Epithelial cell of esophagus (primary cell): Measurements from ENCODE around the gene DNAJB4.

Experiments
- DNase-seq: peaks from one replicate; pipeline ENCODE4 v3.0.0; 2010; ENCODE audit warnings: low read depth
- H3K4me3 ChIP-seq: 2 replicates; pipeline ENCODE4 v1.5.1; 2011; ENCODE audit warnings: mild to moderate bottlenecking, low read length, control low read depth
- TF ChIP-seq, protein P1 (sequence below): IDR thresholded peaks from 2 replicates; pipeline ENCODE4 v1.5.1; 2011; ENCODE audit warnings: low read depth, mild to moderate bottlenecking, low read length, control low read depth, inconsistent platforms; ENCODE audit not compliant: insufficient read depth; ENCODE audit errors: missing control alignments

DNAJB4 gene

GRCh38 chr1:78005448-78005722 is 646 bp downstream of the DNAJB4 start:
- peak overlapping the region; percentile 67 for H3K4me3 ChIP-seq
- TF ChIP-seq, protein P1, sequence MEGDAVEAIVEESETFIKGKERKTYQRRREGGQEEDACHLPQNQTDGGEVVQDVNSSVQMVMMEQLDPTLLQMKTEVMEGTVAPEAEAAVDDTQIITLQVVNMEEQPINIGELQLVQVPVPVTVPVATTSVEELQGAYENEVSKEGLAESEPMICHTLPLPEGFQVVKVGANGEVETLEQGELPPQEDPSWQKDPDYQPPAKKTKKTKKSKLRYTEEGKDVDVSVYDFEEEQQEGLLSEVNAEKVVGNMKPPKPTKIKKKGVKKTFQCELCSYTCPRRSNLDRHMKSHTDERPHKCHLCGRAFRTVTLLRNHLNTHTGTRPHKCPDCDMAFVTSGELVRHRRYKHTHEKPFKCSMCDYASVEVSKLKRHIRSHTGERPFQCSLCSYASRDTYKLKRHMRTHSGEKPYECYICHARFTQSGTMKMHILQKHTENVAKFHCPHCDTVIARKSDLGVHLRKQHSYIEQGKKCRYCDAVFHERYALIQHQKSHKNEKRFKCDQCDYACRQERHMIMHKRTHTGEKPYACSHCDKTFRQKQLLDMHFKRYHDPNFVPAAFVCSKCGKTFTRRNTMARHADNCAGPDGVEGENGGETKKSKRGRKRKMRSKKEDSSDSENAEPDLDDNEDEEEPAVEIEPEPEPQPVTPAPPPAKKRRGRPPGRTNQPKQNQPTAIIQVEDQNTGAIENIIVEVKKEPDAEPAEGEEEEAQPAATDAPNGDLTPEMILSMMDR = no peak
- no peak for DNase-seq

DNA sequence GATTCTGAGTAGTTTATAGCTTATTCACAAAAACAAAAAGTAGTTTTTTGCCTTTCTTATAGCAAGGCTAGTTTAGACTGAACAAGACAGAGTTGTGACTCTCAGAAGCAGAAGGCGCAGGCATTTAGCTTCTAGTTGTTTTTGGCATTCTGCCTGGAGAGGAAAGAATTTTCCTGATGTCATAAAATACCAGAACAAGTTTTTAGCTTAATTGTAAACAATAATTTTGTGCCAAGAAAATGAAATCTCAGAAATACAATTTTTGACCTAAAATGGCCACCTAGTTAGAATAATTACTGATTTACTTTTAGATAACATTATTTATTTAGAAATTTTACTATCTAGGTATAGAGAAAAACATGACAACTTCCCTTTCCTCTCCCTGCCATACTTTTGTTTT is 1.0 kb downstream of the DNAJB4 start:
- TF ChIP-seq, protein P1 = no peak
- peak; percentile 80 for DNase-seq

GRCh38 chr1:78006521-78006920 is 1.8 kb downstream of the DNAJB4 start:
- no peak for DNase-seq
- H3K4me3 ChIP-seq = peak overlapping the region; percentile 67
- TF ChIP-seq, protein P1 = no peak

More for the DNA sequence above, 1.0 kb downstream of the DNAJB4 start:
- H3K4me3 ChIP-seq = peak overlapping the region; percentile 67

- H3K4me3 ChIP-seq = no peak overlapping the region
- no peak for DNase-seq
- TF ChIP-seq, protein P1 = no peak
These were observed 3.1 kb downstream of the DNAJB4 start for GRCh38 chr1:78007677-78008341.

GRCh38 chr1:78009276-78009675 is 4.5 kb downstream of the DNAJB4 start:
- no peak for DNase-seq
- TF ChIP-seq, protein P1 = no peak
- no peak overlapping the region for H3K4me3 ChIP-seq

DNA sequence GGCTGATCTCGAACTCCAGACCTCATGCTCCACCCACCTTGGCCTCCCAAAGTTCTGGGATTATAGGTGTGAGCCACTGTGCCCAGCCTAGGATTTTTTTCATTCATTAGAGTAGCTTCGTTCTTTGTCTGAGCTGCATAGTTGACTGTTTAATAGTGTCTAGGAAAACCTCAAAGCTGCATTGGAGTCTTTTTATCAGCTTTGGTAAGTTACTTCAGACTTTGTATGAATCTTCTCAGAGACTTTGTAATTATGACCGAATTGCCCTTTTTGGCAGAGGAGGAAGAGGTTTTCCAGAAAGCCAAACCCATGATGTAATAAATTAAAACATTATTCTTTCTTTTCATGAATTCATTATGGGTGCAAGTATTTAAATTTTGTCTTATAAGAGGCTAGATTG is 5.1 kb downstream of the DNAJB4 start:
- DNase-seq = no peak
- H3K4me3 ChIP-seq = no peak overlapping the region
- TF ChIP-seq, protein P1 = no peak

DNA sequence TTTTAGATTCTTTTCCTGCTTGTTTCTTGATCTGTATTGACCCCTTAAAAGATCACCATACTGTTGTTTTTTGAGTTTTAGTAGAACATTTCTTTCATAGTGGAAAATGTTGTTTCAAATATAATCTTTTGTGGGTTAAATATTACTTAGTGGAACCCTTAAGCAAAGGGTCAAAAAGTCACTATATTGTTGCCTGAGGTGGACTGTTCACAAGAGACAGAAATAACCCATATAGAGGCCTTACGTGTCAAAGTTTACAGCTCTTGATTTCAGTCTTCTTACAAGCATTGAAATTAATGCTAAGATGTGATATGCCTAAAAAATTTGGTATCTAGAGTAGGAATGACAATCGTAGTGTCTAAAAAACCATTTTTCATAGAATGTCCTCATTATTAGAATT is 6.3 kb downstream of the DNAJB4 start:
- DNase-seq = no peak
- H3K4me3 ChIP-seq = no peak overlapping the region
- TF ChIP-seq, protein P1 = no peak
